ENCODE results near the gene JADE2.

Gene JADE2

GRCh38 chr5:134571693-134572405 lies 46.4 kb downstream of the JADE2 start:
- DNase-seq = no peak

GRCh38 chr5:134572811-134573210 lies 47.3 kb downstream of the JADE2 start:
- DNase-seq = no peak

- peak; percentile 24 to 72 for DNase-seq
These were observed 49.1 kb downstream of the JADE2 start for GRCh38 chr5:134574521-134574920.

- DNase-seq = no peak
These were observed 49.8 kb downstream of the JADE2 start for GRCh38 chr5:134575316-134575715.

- no peak for DNase-seq
These were observed 51.0 kb downstream of the JADE2 start for GRCh38 chr5:134576386-134577021.

GRCh38 chr5:134577022-134577795 lies 51.7 kb downstream of the JADE2 start:
- DNase-seq = no peak

GRCh38 chr5:134577796-134578577 lies 52.5 kb downstream of the JADE2 start:
- DNase-seq = peak in 1 of 2 experiments; percentile 49

GRCh38 chr5:134578578-134579283 lies 53.3 kb downstream of the JADE2 start:
- DNase-seq = no peak

- DNase-seq = no peak
These were observed 53.9 kb downstream of the JADE2 start for GRCh38 chr5:134579284-134579771.

- no peak for DNase-seq
These were observed 54.6 kb downstream of the JADE2 start for GRCh38 chr5:134580001-134580460.

GRCh38 chr5:134581241-134581981 lies 55.9 kb downstream of the JADE2 start:
- DNase-seq = no peak

GRCh38 chr5:134582281-134582680 lies 56.8 kb downstream of the JADE2 start:
- DNase-seq = no peak

- no peak for DNase-seq
These were observed 57.5 kb downstream of the JADE2 start for GRCh38 chr5:134582941-134583340.

- no peak for DNase-seq
These were observed 58.3 kb downstream of the JADE2 start for GRCh38 chr5:134583766-134584165.

GRCh38 chr5:134584662-134585061 lies 59.2 kb downstream of the JADE2 start:
- DNase-seq = no peak

- no peak for DNase-seq
These were observed 60.5 kb downstream of the JADE2 start for GRCh38 chr5:134585966-134586365.

GRCh38 chr5:134586866-134587524 lies 61.5 kb downstream of the JADE2 start:
- DNase-seq = peak in 1 of 2 experiments; percentile 34

GRCh38 chr5:134590992-134591659 lies 65.7 kb downstream of the JADE2 start:
- DNase-seq = no peak

GRCh38 chr5:134592141-134592746 lies 66.8 kb downstream of the JADE2 start:
- DNase-seq = no peak

- no peak for DNase-seq
These were observed 68.9 kb downstream of the JADE2 start for GRCh38 chr5:134594336-134594735.

Measured in cerebellar nuclear complex (tissue), 1 donor.